ENCODE measurements around the gene RRP1B. TPM values are rescaled to one million over a fixed set of nuclear protein-coding genes. Genes with fewer than 3 reads are reported as not detected.
A peak's percentile ranks its signal among the peaks of the same experiment; 100 is the strongest.

RRP1B gene
- total and polyA plus RNA-seq, 2 of the 13 experiments (the other 11 are each of a cell fraction or from before 2014, with no cell fraction given) = 16.3 to 46.2 TPM

GRCh38 chr21:43728467-43729390, 69.4 kb downstream of the RRP1B start (continued):
- TF ChIP-seq NFAT5 (CRISPR knock-in tag; IDR thresholded peaks at IDR 0.05) (peak; percentile 80; the same call in 1 of the 2 replicates), PLRG1 (conservative IDR thresholded peaks at IDR 0.05) (no peak), FOXO1 (CRISPR knock-in tag; IDR thresholded peaks at IDR 0.05) (peak; percentile 64; the same call in 1 of the 2 replicates), MED1 (CRISPR knock-in tag; IDR thresholded peaks at IDR 0.05) (peak; percentile 80), HNRNPL (IDR thresholded peaks at IDR 0.05; ENCODE audit: low read depth, low read length) (0 out of 2 replicates have a peak, but pooled peaks have one; percentile 45), NR3C1 (CRISPR knock-in tag; IDR thresholded peaks at IDR 0.05) (no peak), ZNF563 (CRISPR knock-in tag; IDR thresholded peaks at IDR 0.05) (peak; percentile 78), RAD21 (CRISPR knock-in tag; IDR thresholded peaks at IDR 0.05) (peak; percentile 51), ZNF343 (CRISPR knock-in tag; IDR thresholded peaks at IDR 0.05) (no peak), SMAD9 (CRISPR knock-in tag; IDR thresholded peaks at IDR 0.05) (peak; percentile 57; the same call in 1 of the 2 replicates), TBP (CRISPR knock-in tag; IDR thresholded peaks at IDR 0.05) (no peak), POLR2AphosphoS5 (IDR thresholded peaks at IDR 0.05; ENCODE audit: low read depth, low read length) (no peak; the same call in none of the 2 replicates), WIZ (CRISPR knock-in tag; IDR thresholded peaks at IDR 0.05) (no peak), NFE2L1 (CRISPR knock-in tag; IDR thresholded peaks at IDR 0.05; ENCODE audit: borderline replicate concordance) (peak; percentile 70; the same call in 1 of the 2 replicates), ZNF766 (CRISPR knock-in tag; IDR thresholded peaks at IDR 0.05; ENCODE audit: borderline replicate concordance) (no peak), ZUFSP (CRISPR knock-in tag; IDR thresholded peaks at IDR 0.05; ENCODE audit: borderline replicate concordance) (no peak), ZFP37 (CRISPR knock-in tag; IDR thresholded peaks at IDR 0.05; ENCODE audit: borderline replicate concordance) (no peak), POLR2AphosphoS2 (IDR thresholded peaks at IDR 0.05; ENCODE audit: low read depth, low read length) (no peak; the same call in 1 of the 2 replicates), ZNF720 (CRISPR knock-in tag; IDR thresholded peaks at IDR 0.05) (no peak), ZNF710 (CRISPR knock-in tag; IDR thresholded peaks at IDR 0.05; ENCODE audit: borderline replicate concordance) (peak; percentile 60)
